ENCODE data around the gene GLYR1.

Gene GLYR1

DNA sequence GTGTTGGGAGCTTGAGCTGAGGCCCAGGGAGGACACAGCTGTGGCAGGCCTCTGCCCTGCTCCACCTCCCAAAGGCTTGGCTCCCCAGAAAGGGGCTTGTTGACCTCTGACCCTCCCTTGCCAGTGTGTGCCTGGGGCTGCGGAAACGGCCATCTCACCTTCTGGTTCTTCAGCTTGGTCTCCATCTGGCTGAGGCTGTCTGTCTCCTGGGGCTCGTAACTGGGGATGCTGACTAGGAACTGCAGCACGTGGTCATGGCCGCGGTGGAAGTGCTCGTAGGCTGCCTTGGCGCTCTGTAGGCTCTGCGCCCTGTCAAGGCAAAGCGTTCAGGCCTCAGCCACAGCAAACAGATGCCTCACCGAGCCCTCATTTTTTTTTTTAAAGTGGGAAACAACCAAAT lies 42.9 kb upstream of the GLYR1 start:
- TF ChIP-seq POLR2AphosphoS5 (IDR thresholded peaks at IDR 0.05; ENCODE audit: low read depth, low read length): no peak
- TF ChIP-seq TAF1 (IDR thresholded peaks at IDR 0.05; ENCODE audit: borderline replicate concordance, insufficient read depth, low read length): no peak
- no peak for TF ChIP-seq SIN3A (IDR thresholded peaks at IDR 0.05; ENCODE audit: borderline replicate concordance, insufficient read depth, low read length)
- no peak for TF ChIP-seq FOXP2 (optimal IDR thresholded peaks at IDR 0.05; ENCODE audit: borderline replicate concordance, extremely low read depth, extremely low read length, insufficient read depth)
- TF ChIP-seq, protein P1, sequence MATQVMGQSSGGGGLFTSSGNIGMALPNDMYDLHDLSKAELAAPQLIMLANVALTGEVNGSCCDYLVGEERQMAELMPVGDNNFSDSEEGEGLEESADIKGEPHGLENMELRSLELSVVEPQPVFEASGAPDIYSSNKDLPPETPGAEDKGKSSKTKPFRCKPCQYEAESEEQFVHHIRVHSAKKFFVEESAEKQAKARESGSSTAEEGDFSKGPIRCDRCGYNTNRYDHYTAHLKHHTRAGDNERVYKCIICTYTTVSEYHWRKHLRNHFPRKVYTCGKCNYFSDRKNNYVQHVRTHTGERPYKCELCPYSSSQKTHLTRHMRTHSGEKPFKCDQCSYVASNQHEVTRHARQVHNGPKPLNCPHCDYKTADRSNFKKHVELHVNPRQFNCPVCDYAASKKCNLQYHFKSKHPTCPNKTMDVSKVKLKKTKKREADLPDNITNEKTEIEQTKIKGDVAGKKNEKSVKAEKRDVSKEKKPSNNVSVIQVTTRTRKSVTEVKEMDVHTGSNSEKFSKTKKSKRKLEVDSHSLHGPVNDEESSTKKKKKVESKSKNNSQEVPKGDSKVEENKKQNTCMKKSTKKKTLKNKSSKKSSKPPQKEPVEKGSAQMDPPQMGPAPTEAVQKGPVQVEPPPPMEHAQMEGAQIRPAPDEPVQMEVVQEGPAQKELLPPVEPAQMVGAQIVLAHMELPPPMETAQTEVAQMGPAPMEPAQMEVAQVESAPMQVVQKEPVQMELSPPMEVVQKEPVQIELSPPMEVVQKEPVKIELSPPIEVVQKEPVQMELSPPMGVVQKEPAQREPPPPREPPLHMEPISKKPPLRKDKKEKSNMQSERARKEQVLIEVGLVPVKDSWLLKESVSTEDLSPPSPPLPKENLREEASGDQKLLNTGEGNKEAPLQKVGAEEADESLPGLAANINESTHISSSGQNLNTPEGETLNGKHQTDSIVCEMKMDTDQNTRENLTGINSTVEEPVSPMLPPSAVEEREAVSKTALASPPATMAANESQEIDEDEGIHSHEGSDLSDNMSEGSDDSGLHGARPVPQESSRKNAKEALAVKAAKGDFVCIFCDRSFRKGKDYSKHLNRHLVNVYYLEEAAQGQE (IDR thresholded peaks at IDR 0.05; ENCODE audit: insufficient read depth in 1 of 2, low read depth in 2 of 2, low read length in 2 of 2): no peak

DNA sequence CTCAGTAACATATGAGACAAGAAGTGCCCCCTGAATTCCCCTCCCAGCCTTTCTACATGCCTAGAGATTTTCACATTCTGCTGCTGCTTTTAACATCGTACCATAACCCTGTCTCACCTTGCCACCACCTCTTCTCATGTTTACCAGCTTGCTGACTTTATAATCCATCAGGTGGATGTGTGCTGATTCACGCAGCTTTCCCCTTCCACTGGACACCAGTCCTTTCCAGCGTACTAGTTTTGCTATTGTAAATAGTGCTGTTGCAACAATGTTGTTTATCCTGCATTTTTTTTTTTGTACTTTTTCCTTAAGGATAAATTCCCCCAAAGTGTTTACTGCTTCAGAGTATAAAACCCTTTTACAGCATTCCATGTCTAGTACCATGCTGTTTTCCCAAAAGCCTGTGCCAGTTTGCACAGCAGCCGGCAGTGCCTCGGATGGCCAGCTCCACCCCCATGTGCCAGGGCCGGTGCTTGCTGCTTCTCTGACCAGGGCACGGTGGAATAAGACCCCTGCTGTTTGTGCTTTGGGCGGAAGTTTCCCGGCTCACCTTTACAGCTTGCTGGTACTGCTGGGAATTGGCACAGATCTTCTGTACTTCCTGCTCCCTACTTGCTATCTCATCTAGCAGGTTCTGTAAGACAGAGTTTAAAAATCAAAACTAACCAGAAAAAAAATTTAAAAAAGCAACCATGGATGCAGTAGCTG lies 41.5 kb upstream of the GLYR1 start:
- no peak for TF ChIP-seq POLR2AphosphoS5 (IDR thresholded peaks at IDR 0.05; ENCODE audit: low read depth, low read length)
- TF ChIP-seq SIN3A (IDR thresholded peaks at IDR 0.05; ENCODE audit: borderline replicate concordance, insufficient read depth, low read length): no peak
- TF ChIP-seq, protein P1 (IDR thresholded peaks at IDR 0.05; ENCODE audit: insufficient read depth in 1 of 2, low read depth in 2 of 2, low read length in 2 of 2): no peak
- no peak for TF ChIP-seq TAF1 (IDR thresholded peaks at IDR 0.05; ENCODE audit: borderline replicate concordance, insufficient read depth, low read length)
- TF ChIP-seq FOXP2 (optimal IDR thresholded peaks at IDR 0.05; ENCODE audit: borderline replicate concordance, extremely low read depth, extremely low read length, insufficient read depth): no peak

DNA sequence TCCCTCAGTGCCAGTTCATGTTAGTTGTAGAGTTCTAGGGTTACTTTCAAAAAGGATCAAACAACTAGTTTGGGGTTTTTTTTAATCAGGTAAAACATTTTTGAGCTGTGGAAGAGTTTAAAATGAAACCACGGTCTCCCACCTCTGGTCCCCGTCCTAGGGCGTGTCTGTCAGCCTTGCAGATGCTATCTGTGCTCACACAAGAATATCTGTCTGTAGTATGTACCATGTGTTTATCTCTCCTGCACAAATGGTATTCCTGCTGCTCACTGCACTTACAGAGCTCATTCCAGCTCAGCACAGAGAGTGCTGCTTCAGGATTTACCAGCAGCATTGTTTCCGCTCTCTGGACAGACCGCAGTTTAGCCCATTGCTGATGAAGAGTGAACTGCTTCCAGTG lies 39.1 kb upstream of the GLYR1 start:
- TF ChIP-seq SIN3A (IDR thresholded peaks at IDR 0.05; ENCODE audit: borderline replicate concordance, insufficient read depth, low read length): no peak
- no peak for TF ChIP-seq POLR2AphosphoS5 (IDR thresholded peaks at IDR 0.05; ENCODE audit: low read depth, low read length)

DNA sequence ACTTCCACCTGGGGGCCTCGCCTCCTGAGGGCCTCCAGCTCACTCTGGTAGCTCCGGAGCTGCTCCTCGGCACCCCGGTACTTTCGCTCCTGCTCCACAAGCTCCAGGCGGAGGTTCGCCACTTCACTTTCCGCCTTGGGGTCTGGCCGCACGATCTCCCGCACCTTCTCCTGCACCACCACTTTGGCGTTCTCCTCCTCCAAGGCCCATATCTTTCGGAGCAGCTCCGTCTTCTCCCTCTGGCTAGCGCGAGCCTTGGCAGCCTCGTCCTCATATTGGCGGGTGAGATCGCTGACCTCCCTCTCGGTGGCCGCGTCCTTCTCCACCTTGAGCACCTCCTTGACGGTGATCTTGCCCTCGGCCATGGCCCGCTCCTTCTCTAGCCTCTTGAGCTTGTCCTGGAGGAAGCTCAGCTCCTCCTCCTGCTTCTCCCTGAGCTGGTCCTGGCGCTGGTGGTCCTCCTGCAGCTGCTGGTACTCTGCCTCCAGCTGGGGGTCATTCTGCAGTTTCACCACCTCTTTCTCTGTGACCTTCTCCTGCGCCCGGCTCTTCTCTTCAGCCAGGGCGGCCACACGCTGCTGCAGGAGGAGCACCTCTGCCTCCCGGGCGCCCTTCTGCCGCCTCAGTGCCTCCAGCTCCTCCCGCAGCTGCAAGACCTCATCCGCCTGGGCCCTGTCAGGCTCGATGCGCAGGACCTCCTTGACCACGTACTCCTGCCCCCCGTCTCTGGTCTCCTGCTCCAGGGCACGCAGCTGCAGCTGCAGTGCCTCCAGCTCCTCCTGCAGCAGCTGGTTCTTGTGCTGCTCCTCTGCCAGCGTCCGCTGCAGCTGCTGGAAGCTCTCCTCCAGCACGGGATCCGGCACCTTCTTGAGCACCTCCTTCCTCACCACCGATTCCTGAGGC lies 38.1 kb upstream of the GLYR1 start:
- TF ChIP-seq, protein P1 (IDR thresholded peaks at IDR 0.05; ENCODE audit: insufficient read depth in 1 of 2, low read depth in 2 of 2, low read length in 2 of 2): no peak
- TF ChIP-seq POLR2AphosphoS5 (IDR thresholded peaks at IDR 0.05; ENCODE audit: low read depth, low read length) (no peak), TAF1 (IDR thresholded peaks at IDR 0.05; ENCODE audit: borderline replicate concordance, insufficient read depth, low read length) (no peak), FOXP2 (optimal IDR thresholded peaks at IDR 0.05; ENCODE audit: borderline replicate concordance, extremely low read depth, extremely low read length, insufficient read depth) (no peak), SIN3A (IDR thresholded peaks at IDR 0.05; ENCODE audit: borderline replicate concordance, insufficient read depth, low read length) (no peak)

DNA sequence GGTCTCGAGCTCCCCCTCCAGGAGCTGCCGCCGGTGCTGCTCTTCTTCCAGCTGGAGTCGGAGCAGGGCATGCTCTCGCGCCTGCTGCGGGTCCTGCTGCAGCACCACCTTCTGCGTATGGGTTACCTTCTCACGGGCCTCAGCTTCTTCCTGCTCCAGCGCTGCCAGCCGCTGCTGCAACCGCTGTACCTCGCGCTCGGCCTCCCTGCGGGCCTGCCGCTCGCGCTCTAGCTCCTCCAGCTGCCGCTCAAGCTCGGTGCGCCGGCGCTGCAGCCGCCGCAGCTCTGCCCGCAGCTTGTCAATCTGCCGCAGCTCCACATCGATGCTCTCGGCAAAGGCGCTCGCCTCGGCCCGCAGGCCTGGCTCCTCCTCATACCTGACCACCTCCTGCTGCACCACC lies 37.1 kb upstream of the GLYR1 start:
- TF ChIP-seq TAF1 (IDR thresholded peaks at IDR 0.05; ENCODE audit: borderline replicate concordance, insufficient read depth, low read length): no peak
- no peak for TF ChIP-seq FOXP2 (optimal IDR thresholded peaks at IDR 0.05; ENCODE audit: borderline replicate concordance, extremely low read depth, extremely low read length, insufficient read depth)
- no peak for TF ChIP-seq POLR2AphosphoS5 (IDR thresholded peaks at IDR 0.05; ENCODE audit: low read depth, low read length)
- TF ChIP-seq, protein P1 (IDR thresholded peaks at IDR 0.05; ENCODE audit: insufficient read depth in 1 of 2, low read depth in 2 of 2, low read length in 2 of 2): no peak
- TF ChIP-seq SIN3A (IDR thresholded peaks at IDR 0.05; ENCODE audit: borderline replicate concordance, insufficient read depth, low read length): no peak
